ENCODE measurements around the gene EPHA7. TPM values are rescaled to one million over a fixed set of nuclear protein-coding genes. Genes with fewer than 3 reads are reported as not detected.

The EPHA7 gene
- total and polyA plus RNA-seq, 4 donors: under 0.01 to 0.37 (median 0.01) TPM; not detected in 1

- Histone ChIP-seq H3K27me3 (ENCODE audit: control insufficient read depth in 4 of 4, insufficient read depth in 4 of 4, low read length in 3 of 4) (no peaks in the 10 kb centered on the region), H3K4me3 (ENCODE audit: low read depth in 1 of 3, low read length in 3 of 3) (no peak overlapping the region), H3K4me1 (ENCODE audit: control insufficient read depth in 4 of 4, insufficient read depth in 4 of 4, low read length in 3 of 4) (no peaks in the 10 kb centered on the region), H3K27ac (ENCODE audit: low read depth in 1 of 2, low read length in 2 of 2) (no peak overlapping the region), H3K36me3 (ENCODE audit: control insufficient read depth in 4 of 4, insufficient read depth in 3 of 4, low read depth in 1 of 4, low read length in 3 of 4) (no peaks in the 10 kb centered on the region), H3K9ac (ENCODE audit: low read depth in 1 of 2, low read length in 2 of 2) (no peak overlapping the region), H3K9me3 (ENCODE audit: control insufficient read depth in 4 of 4, low read length in 3 of 4) (no peaks in the 10 kb centered on the region)
- TF ChIP-seq RXRA (IDR thresholded peaks at IDR 0.05) (no peak), ZBTB33 (IDR thresholded peaks at IDR 0.05) (no peak), REST (IDR thresholded peaks at IDR 0.05) (no peak), EGR1 (IDR thresholded peaks at IDR 0.05; ENCODE audit: low read depth in 2 of 2) (no peak), JUND (IDR thresholded peaks at IDR 0.05) (no peak)
- 50% methylated on average over 3 of the region's 3 CpGs for WGBS
- DNase-seq (ENCODE audit: low spot score): no peak
Observed at GRCh38 chr6:93235775-93236174, 183.6 kb downstream of the EPHA7 start.

- 92% methylated on average over 1 of the region's 1 CpG for WGBS
- DNase-seq (ENCODE audit: low spot score): no peak
- H3K4me3 ChIP-seq (ENCODE audit: low read depth in 1 of 3, low read length in 3 of 3): no peak overlapping the region
Observed at GRCh38 chr6:93226822-93227221, 192.5 kb downstream of the EPHA7 start.

More at GRCh38 chr6:93226822-93227221, 192.5 kb downstream of the EPHA7 start:
- no peaks in the 10 kb centered on the region for H3K4me1 ChIP-seq (ENCODE audit: control insufficient read depth in 4 of 4, insufficient read depth in 4 of 4, low read length in 3 of 4)
- no peaks in the 10 kb centered on the region for H3K9me3 ChIP-seq (ENCODE audit: control insufficient read depth in 4 of 4, low read length in 3 of 4)
- no peak overlapping the region for H3K27ac ChIP-seq (ENCODE audit: low read depth in 1 of 2, low read length in 2 of 2)
- no peaks in the 10 kb centered on the region for H3K27me3 ChIP-seq (ENCODE audit: control insufficient read depth in 4 of 4, insufficient read depth in 4 of 4, low read length in 3 of 4)
- no peak overlapping the region for H3K9ac ChIP-seq (ENCODE audit: low read depth in 1 of 2, low read length in 2 of 2)
- TF ChIP-seq CTCF (IDR thresholded peaks at IDR 0.05; ENCODE audit: low read depth, low read length, missing input control): no peak
- TF ChIP-seq HNF4A (conservative IDR thresholded peaks at IDR 0.05): no peak
- no peak for TF ChIP-seq ATF3 (IDR thresholded peaks at IDR 0.05)
- TF ChIP-seq FOXA1 (IDR thresholded peaks at IDR 0.05): no peak
- H3K36me3 ChIP-seq (ENCODE audit: control insufficient read depth in 4 of 4, insufficient read depth in 3 of 4, low read depth in 1 of 4, low read length in 3 of 4): no peaks in the 10 kb centered on the region

Measured in liver (tissue), 9 donors.